ENCODE results near the gene SSX2IP.
"Not testable (repeated sequence)": the region's sequence is repeated elsewhere in the genome, so short reads cannot be mapped to it uniquely, and the experiment has no call there.

The SSX2IP gene

DNA sequence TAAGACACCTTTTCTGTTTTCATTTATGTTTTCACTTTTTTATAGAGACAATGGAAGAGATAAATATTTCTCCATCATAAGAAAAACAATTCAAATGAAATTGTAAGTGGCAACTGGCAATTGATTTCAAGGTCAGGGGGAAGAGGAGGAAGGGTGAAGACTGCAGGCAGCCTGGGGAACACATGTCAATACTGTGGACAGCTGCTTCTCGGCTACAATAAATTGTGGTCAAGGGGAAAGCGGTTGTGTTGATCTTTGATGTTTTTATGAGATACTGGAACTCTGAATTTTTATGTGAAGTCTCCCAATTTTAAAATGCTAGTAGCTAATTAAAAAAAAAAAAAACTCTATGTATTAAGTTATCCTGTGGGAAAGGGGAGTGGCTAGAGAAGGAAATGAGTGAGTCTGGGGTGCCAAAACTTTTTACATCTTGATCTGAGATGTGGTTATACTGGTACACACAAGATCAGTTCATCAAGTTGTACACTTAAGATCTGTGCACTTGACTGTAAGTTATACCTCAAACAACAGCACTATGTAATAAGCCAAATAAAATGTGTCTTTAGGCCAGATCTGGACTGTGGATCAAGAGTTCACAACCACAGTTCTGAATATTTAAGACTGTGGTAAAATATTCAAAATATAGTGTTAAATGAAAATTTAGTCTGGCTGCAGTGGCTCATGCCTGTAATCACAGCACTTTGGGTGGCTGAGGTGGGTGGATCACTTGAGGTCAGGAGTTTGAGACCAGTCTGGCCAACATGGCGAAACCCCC, 18.0 kb downstream of the SSX2IP start:
- DNase-seq (ENCODE audit: insufficient read length, low spot score), result no peak
- no peak for TF ChIP-seq TAF1 (IDR thresholded peaks at IDR 0.05; ENCODE audit: low read depth, low read length)
- no peak for TF ChIP-seq SPI1 (IDR thresholded peaks at IDR 0.05; ENCODE audit: low read depth, low read length)
- no peak for TF ChIP-seq PAX5 (IDR thresholded peaks at IDR 0.05; ENCODE audit: insufficient read depth, low read length, severe bottlenecking)
- no peak for TF ChIP-seq POLR2AphosphoS5 (IDR thresholded peaks at IDR 0.05; ENCODE audit: low read depth, low read length)
- TF ChIP-seq POLR2A (IDR thresholded peaks at IDR 0.05; ENCODE audit: low read depth, low read length), result no peak
- FAIRE-seq, result no peak

DNA sequence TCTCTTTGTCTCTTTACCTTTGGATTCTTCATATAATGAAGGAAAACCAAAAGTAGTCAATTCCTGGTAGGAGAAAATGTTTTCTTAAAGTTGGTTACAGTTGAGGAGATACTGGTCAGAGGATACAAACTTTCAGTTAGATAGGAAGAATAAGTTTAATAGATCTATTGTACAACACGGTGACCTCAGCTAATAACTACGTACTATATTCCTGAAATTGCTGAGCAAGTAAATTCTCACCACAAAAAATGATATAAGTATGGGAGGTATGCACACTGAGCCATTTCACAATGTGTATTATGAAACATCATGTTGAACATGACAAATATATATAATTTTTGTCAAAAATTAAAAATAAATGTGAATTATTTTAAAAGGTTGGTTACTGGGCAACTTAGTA, 20.4 kb downstream of the SSX2IP start:
- DNase-seq (ENCODE audit: insufficient read length, low spot score), result no peak
- FAIRE-seq, result no peak
- TF ChIP-seq TAF1 (IDR thresholded peaks at IDR 0.05; ENCODE audit: low read depth, low read length) (no peak), SPI1 (IDR thresholded peaks at IDR 0.05; ENCODE audit: low read depth, low read length) (no peak), POU2F2 (IDR thresholded peaks at IDR 0.05; ENCODE audit: low read depth, low read length) (no peak), PAX5 (IDR thresholded peaks at IDR 0.05; ENCODE audit: insufficient read depth, low read length, severe bottlenecking) (no peak), POLR2AphosphoS5 (IDR thresholded peaks at IDR 0.05; ENCODE audit: low read depth, low read length) (no peak), POLR2A (IDR thresholded peaks at IDR 0.05; ENCODE audit: low read depth, low read length) (no peak)

DNA sequence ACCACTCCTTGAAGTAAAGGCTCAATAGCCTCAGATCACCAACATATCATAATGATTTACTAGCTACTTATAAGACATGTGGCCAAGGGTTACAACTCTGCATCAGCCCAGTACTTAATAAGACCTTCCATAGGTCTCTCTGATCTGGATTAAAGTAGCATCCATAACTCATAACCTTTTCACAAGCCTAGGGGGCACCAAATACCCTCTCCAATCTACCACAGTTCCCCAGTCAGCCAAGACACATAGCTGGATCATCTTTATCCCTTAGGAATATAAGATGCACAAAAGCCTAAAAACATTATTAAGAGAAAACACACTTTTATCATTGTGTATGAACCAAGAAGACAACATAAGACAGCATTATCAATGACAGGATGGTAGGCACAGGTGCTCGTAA, 22.1 kb downstream of the SSX2IP start:
- FAIRE-seq (no peak), DNase-seq (ENCODE audit: insufficient read length, low spot score) (no peak)
- no peak for TF ChIP-seq POLR2A (IDR thresholded peaks at IDR 0.05; ENCODE audit: low read depth, low read length)
- TF ChIP-seq PAX5 (IDR thresholded peaks at IDR 0.05; ENCODE audit: insufficient read depth, low read length, severe bottlenecking), result no peak
- no peak for TF ChIP-seq POLR2AphosphoS5 (IDR thresholded peaks at IDR 0.05; ENCODE audit: low read depth, low read length)
- no peak for TF ChIP-seq POU2F2 (IDR thresholded peaks at IDR 0.05; ENCODE audit: low read depth, low read length)

DNA sequence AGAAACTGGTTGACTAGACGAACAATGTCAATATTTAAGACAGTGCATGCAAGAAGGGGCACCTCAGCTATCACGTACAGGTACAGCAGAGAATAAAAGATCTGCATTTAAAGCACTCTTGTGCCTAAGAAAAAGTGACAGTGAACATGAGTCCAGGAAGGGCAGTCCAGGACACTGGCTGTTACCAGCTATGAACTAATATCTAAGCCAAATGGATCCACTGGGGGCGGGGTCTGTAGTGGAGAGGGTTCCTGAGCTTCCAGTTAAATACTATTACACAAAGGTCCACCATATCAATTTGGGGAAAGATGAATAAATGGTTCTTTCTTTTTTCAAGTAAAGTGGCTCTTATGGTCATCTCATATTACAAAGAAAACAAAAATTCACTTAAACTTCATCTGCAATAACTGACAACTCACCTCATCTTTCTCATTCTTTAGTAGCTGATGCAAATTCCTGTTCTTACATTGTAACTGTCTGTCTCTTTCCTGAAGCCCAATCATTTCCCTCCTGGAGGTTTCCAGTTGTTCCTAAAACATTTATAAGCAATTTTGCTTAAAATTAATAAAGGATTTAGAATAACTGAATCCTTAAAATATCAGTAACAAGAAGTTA, 24.5 kb downstream of the SSX2IP start:
- peak; percentile 20 for FAIRE-seq
- TF ChIP-seq POLR2A (IDR thresholded peaks at IDR 0.05; ENCODE audit: low read depth, low read length) (no peak), POU2F2 (IDR thresholded peaks at IDR 0.05; ENCODE audit: low read depth, low read length) (no peak), SPI1 (IDR thresholded peaks at IDR 0.05; ENCODE audit: low read depth, low read length) (no peak), TAF1 (IDR thresholded peaks at IDR 0.05; ENCODE audit: low read depth, low read length) (no peak), POLR2AphosphoS5 (IDR thresholded peaks at IDR 0.05; ENCODE audit: low read depth, low read length) (no peak), PAX5 (IDR thresholded peaks at IDR 0.05; ENCODE audit: insufficient read depth, low read length, severe bottlenecking) (no peak)
- no peak for DNase-seq (ENCODE audit: insufficient read length, low spot score)

DNA sequence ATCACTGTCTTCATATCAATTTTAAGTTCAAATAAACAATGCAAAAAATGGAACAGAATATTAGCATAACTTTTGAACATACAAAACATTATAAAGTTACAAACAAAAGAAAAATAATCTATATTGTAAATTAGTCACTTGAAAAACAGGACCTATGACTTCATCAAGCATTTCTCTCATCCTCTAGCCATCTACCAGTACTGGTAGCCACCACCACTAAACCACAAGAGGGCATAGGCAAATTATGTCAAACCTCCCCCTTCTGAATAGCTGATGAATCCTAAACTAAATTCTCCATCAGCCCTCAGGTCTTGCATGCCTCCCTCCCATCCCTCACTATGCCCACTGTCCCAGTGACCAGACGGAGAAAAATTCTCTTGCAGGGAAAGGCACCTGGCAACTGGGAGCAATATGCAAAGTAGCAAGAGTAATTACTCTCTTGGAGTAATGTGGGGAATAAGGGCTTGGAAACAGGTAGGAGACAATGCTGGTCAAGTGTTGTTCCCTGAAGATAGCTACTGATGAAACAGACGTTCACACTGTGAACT, 37.1 kb downstream of the SSX2IP start:
- FAIRE-seq (peak; percentile 55), DNase-seq (ENCODE audit: insufficient read length, low spot score) (no peak)
- no peak for TF ChIP-seq PAX5 (IDR thresholded peaks at IDR 0.05; ENCODE audit: insufficient read depth, low read length, severe bottlenecking)
- TF ChIP-seq POLR2AphosphoS5 (IDR thresholded peaks at IDR 0.05; ENCODE audit: low read depth, low read length), result no peak
- TF ChIP-seq POLR2A (IDR thresholded peaks at IDR 0.05; ENCODE audit: low read depth, low read length), result no peak
- no peak for TF ChIP-seq SPI1 (IDR thresholded peaks at IDR 0.05; ENCODE audit: low read depth, low read length)
- TF ChIP-seq TAF1 (IDR thresholded peaks at IDR 0.05; ENCODE audit: low read depth, low read length), result no peak
- TF ChIP-seq POU2F2 (IDR thresholded peaks at IDR 0.05; ENCODE audit: low read depth, low read length), result no peak

DNA sequence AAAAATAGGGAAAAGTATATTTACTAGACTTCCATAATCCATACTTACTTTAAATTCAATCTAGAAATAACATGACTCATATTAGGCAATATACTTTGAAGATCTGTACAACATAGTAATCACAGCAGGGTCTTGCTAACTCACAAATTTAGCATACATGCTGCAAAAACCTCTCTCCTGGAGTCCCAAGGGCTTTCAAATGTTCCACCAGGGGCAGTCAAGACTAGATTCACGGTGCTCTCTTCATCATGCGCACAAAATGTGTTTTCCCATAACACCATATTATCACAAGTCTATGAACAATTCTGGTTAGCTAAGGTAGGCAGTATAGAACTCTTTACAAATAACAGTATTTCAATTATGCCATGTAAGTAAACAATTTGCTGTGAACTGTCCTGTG, 45.8 kb downstream of the SSX2IP start:
- TF ChIP-seq POLR2A (IDR thresholded peaks at IDR 0.05; ENCODE audit: low read depth, low read length) (no peak), POU2F2 (IDR thresholded peaks at IDR 0.05; ENCODE audit: low read depth, low read length) (no peak), TAF1 (IDR thresholded peaks at IDR 0.05; ENCODE audit: low read depth, low read length) (no peak), SPI1 (IDR thresholded peaks at IDR 0.05; ENCODE audit: low read depth, low read length) (no peak), PAX5 (IDR thresholded peaks at IDR 0.05; ENCODE audit: insufficient read depth, low read length, severe bottlenecking) (no peak), POLR2AphosphoS5 (IDR thresholded peaks at IDR 0.05; ENCODE audit: low read depth, low read length) (no peak)
- FAIRE-seq (no peak), DNase-seq (ENCODE audit: insufficient read length, low spot score) (no peak)

DNA sequence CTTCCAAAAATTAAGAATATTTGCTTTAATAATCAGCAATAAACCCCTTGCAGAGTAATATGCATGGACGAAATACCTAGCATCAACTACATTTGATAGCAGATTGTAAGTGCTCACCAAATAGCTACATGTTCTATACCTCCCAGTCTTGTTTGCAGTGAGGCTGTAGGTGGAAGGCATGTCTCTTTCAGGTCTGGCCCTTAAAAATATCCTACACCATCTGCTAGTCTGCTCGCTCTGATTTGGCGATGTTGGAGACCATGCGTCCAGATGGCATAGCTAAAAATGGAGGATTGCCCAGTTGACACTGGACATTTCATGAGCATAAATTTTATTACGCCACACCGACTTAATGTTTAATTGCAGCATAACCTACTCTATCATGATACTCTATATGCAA, 47.1 kb downstream of the SSX2IP start:
- no peak for FAIRE-seq

DNA sequence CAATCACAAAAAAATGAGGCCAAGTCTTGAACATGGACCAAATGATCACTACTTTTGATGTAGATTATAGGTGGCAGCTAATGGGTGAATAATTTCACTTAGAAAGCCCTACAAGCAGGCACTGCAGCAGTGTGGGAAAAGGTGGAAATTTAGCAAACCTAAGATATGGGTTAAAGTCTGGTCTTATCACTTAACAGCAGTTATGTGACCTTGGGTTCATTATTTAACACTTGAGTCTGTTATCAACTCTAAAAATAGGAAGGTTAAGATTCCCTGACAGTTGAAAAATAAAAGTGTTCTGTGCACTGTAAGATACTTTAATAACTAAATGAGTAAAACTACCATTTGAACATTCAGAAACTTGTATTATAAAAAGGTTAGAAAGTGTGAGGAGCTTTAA, 47.5 kb downstream of the SSX2IP start:
- TF ChIP-seq POLR2A (IDR thresholded peaks at IDR 0.05; ENCODE audit: low read depth, low read length), result no peak
- no peak for TF ChIP-seq SPI1 (IDR thresholded peaks at IDR 0.05; ENCODE audit: low read depth, low read length)
- TF ChIP-seq POU2F2 (IDR thresholded peaks at IDR 0.05; ENCODE audit: low read depth, low read length), result no peak
- TF ChIP-seq POLR2AphosphoS5 (IDR thresholded peaks at IDR 0.05; ENCODE audit: low read depth, low read length), result no peak
- TF ChIP-seq PAX5 (IDR thresholded peaks at IDR 0.05; ENCODE audit: insufficient read depth, low read length, severe bottlenecking), result no peak
- TF ChIP-seq TAF1 (IDR thresholded peaks at IDR 0.05; ENCODE audit: low read depth, low read length), result no peak
- DNase-seq (ENCODE audit: insufficient read length, low spot score) (no peak), FAIRE-seq (no peak)

More for the DNA sequence above, 47.1 kb downstream of the SSX2IP start:
- DNase-seq (ENCODE audit: insufficient read length, low spot score), result no peak
- no peak for TF ChIP-seq TAF1 (IDR thresholded peaks at IDR 0.05; ENCODE audit: low read depth, low read length)
- no peak for TF ChIP-seq POLR2AphosphoS5 (IDR thresholded peaks at IDR 0.05; ENCODE audit: low read depth, low read length)
- no peak for TF ChIP-seq PAX5 (IDR thresholded peaks at IDR 0.05; ENCODE audit: insufficient read depth, low read length, severe bottlenecking)
- no peak for TF ChIP-seq POU2F2 (IDR thresholded peaks at IDR 0.05; ENCODE audit: low read depth, low read length)
- no peak for TF ChIP-seq POLR2A (IDR thresholded peaks at IDR 0.05; ENCODE audit: low read depth, low read length)
- TF ChIP-seq SPI1 (IDR thresholded peaks at IDR 0.05; ENCODE audit: low read depth, low read length), result no peak

DNA sequence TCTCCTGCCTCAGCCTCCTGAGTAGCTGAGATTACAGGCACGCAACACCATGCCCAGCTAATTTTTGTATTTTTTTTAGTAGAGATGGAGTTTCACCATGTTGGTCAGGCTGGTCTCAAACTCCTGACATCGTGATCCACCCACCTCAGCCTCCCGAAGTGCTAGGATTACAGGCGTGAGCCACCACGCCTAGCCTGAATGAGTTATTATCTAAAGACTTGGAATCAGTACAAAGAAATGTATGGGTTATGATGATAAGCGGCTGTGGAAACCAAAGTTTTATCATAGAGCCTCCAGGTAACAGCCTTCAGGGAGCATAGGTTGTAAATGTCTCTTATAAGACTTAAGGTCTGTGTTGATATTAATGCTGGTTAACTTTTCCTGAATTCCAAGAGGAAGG, 50.5 kb downstream of the SSX2IP start:
- DNase-seq (ENCODE audit: insufficient read length, low spot score); FAIRE-seq: not testable (repeated sequence)
